Activated CD4-positive, alpha-beta T cell treated with anti-CD3 and anti-CD28 coated beads for 1 hour (primary cell): ENCODE results near the gene M6PR.
"Not testable (repeated sequence)": the region's sequence is repeated elsewhere in the genome, so short reads cannot be mapped to it uniquely, and the experiment has no call there.

ENCODE experiments used
- DNase-seq: peaks from one replicate; pipeline ENCODE4 v3.0.0-alpha.2; 2020

The M6PR gene

GRCh38 chr12:8911606-8912268, 37.7 kb downstream of the M6PR start:
- DNase-seq, result no peak

- DNase-seq, result no peak
These were observed 39.7 kb downstream of the M6PR start for GRCh38 chr12:8909752-8910151.

GRCh38 chr12:8907513-8907912, 41.9 kb downstream of the M6PR start:
- DNase-seq, result no peak

- no peak for DNase-seq
These were observed 42.9 kb downstream of the M6PR start for GRCh38 chr12:8906266-8907180.

- DNase-seq, result no peak
These were observed 43.9 kb downstream of the M6PR start for GRCh38 chr12:8905546-8905945.

- no peak for DNase-seq
These were observed 44.8 kb downstream of the M6PR start for GRCh38 chr12:8904665-8905064.

GRCh38 chr12:8903646-8904045, 45.8 kb downstream of the M6PR start:
- DNase-seq, result no peak

- DNase-seq, result not testable (repeated sequence)
These were observed 46.7 kb downstream of the M6PR start for GRCh38 chr12:8902703-8903102.

GRCh38 chr12:8899830-8900229, 49.6 kb downstream of the M6PR start:
- DNase-seq, result no peak

- no peak for DNase-seq
These were observed 52.4 kb downstream of the M6PR start for GRCh38 chr12:8897081-8897480.

GRCh38 chr12:8894986-8895385, 54.5 kb downstream of the M6PR start:
- no peak for DNase-seq

GRCh38 chr12:8894378-8894777, 55.1 kb downstream of the M6PR start:
- DNase-seq, result no peak

- no peak for DNase-seq
These were observed 57.5 kb downstream of the M6PR start for GRCh38 chr12:8891976-8892375.
